HG02610 (cell line): Measurements from ENCODE around the gene ZNF697.
A peak's percentile ranks its signal among the peaks of the same experiment; 100 is the strongest.

Experiments used
- ATAC-seq: cut with Tn5 transposase; IDR thresholded peaks from one replicate; pipeline ENCODE4 v1.9.1; 2021; ENCODE audit warnings: mild to moderate bottlenecking, moderate library complexity; ENCODE audit not compliant: unreplicated experiment

ZNF697 gene

DNA sequence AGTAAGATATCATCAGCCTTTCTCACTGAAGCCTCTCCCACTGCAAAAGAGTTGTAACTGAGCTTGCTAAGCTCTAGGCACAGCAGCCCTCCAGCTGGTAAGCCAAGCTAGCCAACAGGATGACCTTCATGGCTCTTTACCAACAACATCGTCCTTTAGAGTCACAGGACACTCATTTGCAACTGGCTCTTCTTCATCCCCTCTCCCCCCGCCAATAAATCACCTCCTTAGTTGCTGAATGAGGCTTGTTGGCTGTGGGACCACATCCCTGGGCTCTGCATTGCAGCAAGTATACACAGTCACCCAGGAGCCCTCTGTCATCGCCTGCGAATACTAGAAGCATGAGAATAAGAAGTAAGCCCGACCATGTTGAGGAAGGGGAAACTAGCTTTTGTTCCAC lies 16.0 kb upstream of the ZNF697 start:
- ATAC-seq, result no peak

DNA sequence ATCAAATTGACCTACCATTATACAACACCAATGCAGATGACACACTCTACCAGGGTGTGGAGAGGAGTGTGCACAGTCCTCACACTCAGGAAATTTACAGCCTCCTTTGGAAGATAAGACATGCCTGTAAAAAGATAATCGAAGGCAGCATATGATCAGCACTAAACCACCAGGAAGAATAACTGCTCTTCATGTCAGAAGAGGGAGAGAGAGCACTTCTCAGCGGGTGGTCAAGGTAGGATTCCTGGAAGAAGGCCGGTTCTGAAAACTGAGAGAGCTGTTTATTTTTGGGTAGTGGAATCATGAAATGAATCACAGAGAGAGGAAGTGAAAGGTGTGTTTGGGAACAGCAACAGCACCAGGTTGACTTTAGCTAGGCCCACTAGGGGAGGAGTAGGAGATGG lies 14.0 kb upstream of the ZNF697 start:
- ATAC-seq, result peak; percentile 80

DNA sequence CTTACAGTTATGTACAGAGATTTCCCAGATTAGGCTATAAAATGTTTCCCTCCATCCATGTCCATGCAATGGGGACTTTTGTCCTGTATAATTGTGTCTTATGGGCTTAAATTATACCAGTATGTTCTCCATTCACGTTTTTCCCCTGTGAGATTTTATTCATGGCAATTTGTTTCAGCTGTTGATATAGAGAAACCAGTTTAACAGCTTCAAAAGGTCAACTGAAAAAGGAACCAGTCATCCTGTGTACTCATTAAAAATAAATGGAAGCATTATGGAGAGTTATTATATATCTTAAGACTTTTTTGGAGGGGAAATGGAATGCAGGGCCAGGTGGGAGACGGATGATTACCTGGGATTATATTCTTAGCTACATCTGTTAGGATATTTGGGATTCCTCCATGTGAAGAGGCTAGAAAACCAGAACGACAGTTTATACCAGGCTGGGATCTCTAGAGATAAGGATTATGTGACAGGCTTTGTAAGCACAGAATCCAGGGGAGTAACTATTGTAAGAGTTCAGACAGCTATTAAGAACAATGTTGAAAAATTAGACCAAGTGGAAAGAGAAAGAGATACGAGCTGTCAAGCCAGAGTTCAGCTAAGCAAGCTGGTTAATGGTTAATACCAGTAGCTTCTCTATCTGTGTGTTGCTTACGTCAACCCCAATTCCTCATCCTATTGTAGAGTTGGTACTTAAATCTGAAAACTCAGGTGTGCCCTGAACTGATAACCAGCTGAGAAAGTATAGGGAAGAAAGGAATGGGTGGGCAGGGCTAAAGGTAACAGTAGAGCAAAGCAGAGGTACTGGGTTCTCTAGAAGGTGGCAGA lies 12.4 kb upstream of the ZNF697 start:
- ATAC-seq, result no peak

DNA sequence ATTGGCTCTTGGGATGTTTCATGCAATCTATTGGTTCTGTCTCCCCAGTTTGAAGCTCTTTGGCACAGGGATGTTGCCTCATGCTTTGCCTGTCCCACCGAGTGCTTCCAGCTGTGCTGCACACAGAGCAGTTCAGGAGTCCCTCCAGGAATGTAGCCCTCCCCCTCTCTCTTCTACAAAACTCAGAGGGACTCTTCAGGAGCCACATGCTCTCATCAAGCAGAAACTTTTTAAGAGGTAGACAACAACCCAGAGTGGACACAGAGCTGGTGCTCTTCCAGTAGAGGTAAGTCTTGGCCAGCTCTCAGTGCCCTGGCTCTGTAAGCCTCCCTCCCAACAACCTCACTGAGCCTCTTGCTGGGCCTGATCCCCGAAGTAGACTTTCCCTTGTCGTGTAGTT lies 11.6 kb upstream of the ZNF697 start:
- ATAC-seq, result no peak

DNA sequence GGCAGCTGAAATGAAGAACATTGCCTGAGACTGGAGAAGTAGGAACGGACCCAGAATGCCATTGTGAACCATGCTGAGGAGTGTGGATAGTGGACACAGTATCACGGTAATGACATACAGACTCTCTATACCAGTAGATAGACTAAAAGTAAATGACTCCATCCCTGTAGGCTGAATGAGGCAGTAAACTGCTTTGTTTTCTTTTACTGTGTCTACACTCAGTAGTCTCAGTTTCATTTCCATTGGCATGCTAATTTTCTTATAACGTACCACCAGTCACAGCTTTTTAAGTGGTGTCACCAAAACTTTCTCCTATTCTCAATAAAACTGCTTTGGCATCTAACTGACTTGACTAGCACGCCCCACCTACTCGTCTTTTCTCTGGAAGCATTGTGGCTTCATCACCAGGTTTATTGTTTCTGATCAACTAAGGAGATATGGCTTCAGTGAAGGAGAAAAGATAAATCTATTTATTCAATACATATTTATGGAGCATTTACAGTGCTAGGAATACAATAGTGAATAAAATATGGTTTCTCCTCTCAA lies 8.4 kb upstream of the ZNF697 start:
- ATAC-seq, result no peak

DNA sequence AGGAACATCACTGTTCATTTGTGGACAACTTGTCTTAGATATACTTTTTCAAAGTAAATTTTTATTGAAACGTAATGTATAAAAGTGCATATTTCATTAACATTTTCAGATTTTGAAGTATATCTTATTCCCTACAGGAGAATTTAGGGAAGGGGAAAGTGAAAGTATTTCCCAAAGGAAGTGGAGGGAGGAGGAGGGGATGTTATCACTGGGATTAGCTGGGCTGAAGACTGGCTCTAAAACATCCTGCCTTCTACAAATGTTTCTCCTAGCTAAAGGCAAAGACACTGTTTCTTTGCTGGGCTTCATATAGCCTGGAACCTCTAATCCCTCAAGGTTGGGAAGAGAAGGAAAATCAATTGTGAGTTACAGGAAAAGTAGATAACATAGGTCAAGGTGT lies 7.1 kb upstream of the ZNF697 start:
- ATAC-seq, result no peak

DNA sequence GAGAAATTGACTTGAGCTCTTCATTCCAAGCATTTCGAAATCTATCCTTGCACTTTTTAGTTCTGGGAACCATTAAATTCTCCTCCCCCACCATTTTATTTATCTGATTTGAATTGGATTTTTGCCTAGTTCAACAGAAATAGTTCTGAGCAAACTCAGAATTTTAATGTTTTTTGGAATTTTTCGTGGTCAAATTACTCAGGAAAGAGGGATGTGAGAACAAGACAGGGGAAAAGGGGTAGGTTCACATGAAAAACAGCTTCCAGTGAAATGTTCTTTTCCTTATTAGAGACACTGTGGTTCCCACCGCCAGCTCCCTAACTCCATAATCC lies 5.7 kb upstream of the ZNF697 start:
- no peak for ATAC-seq

DNA sequence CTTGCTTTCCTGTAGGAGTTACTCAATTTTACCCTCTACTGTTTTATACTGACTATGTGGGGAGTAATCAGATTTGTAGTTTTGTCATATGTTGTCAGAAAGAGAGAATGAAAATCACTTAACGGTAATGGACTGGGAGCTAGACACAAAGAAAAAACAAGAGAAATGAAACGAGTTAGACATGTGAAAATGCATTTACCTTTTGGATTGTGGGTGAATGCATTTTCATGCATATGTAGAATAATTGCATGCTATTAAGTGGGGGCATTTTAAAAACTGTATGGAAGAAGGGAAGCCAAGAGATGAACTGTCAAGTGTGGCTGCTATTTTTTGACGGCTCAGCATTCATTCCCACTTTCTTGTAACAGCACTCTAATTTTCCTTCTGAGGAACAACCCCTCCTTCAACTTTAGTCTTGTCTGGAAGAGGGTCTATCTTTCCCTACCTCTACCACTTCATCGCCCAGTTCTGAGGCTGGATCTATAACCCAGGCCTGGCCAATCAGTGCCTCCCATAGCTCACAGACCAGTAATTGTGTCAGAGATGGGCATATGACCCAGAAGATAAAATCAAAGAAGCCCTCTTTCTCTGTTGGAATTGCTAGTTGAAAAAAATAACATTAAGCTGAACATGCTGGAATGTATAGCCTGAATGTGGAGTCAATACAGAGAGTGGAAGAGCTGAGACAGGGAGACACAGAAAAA lies 5.2 kb upstream of the ZNF697 start:
- no peak for ATAC-seq

DNA sequence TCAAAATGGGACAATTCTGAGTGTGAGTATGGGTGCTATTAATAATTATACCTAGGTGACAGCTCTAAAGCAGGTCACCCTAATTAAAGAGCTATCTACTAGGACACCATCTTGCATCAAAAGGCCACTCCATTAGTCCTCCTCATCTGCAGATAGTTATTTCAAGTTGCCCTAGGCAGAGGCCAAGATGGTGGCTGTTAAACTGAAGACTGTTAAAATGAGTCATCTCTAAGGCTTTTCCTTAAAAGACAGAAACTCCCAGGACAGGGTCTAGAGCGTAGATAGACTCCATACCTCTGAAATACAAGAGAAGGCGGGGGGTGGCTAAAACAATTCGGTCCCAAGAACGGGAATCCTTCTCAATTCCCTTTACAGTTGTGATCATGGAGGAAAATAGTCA lies 4.5 kb upstream of the ZNF697 start:
- ATAC-seq, result no peak

DNA sequence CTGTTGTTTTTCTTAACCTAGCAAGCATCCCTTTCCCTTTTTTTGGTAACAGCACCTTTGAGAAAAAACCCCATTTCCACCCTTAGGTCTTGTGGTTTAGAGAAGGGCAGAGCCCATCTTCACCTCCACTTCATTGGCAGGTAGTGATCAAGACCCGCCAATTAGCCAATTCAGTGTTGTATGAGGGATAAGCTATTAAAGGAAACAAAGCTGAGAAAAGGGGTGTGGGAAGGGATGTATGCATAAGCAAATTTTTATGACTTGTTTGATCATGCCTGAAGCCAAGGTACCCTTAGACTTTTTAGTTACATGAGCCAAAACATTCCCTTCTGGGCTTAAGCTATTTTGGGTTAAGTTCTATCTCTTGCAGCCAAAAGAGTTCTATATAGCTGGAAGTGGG lies 3.6 kb upstream of the ZNF697 start:
- no peak for ATAC-seq

DNA sequence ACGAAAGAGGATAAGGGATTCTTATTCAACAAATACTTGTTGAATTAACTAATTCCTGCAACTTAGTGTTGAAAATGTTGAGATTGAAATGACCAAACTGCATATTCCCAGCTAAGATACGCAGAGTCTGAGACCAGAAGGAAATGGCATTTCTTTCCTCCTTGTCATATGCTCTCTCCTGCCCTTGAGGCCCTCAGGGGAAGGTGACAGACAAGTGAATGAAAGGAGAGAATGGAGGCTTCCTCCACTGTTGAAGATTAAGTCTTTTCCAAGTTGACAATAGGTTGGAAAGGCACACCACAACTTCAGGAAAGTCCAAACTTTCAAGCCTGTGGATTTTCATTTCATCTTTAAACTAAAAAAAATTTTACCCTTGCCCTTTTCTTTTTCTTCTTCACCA lies 3.1 kb upstream of the ZNF697 start:
- ATAC-seq, result no peak

DNA sequence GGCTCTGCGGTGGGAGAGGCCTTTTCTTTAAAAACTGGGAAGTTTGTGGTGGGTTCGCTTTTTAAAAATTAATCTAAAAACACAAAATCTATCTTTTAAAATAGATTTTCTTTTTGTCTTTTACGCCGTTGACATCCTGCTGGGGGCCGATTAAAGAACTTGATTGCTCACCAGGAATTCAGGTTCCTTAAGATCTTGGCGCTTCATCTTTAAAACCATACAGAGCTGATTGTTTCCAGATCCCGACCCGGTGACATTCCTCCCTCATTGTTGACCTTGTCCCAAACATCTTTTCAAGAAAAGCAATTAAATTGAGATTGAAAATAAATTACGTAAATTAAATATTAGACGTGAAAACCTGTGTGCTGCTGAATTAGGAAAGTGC lies 546 bp upstream of the ZNF697 start:
- ATAC-seq, result no peak

DNA sequence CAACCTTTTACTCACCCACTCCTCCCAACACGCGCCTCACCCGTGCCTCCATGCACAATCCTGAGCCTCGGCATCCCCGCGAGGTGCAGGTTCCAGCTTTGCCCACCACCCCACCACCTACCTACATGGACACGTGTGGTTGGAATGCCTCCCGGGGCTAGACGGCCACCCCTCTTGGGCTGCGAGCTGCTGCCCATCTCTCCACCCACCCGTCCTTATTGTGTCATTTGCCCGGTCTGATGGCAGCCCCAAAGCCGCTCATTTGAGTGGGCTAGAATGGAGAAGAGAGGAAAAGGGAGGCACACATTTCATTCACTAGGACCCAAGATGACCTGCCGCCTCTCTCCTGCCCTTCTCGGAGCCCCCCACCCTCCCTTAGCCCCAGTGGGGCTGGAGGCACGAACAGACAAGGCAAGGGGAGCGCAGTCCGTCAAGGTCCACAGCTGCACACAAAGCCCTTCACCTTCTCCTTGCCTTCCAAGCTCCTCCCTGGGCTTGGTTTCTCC lies 785 bp downstream of the ZNF697 start:
- no peak for ATAC-seq

DNA sequence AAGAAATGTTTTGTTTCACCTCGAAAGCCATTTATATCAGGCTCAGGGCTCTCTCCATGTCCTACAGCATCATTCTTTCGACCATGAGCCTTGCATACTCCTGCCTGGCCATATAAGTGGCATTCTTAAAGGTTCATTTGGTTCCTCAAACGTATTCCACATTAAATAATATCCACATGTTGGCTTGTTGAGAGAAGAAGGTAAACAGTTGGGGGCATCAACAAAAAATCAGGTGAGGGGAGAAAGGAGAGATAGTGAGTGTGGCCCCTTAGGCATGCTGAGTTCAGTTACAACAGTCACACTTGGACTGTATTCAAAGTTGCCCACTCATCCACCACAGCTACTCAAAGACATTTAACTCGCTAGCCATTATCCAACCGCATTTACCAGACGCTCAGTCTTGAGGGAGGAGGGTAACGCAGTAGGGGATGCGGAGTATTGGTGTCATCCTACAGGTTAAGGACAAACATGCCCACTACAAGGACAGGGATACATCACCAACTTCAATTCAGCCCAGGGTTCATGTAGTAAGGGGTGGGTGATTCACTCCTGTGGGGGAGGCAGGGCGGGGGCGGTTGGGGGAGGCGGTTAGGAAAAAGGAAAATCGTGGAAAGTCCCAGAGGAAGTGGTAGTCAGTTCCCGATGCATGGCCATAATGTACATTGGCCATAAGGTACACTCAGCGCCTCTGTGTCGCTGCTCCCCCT lies 1.4 kb downstream of the ZNF697 start:
- ATAC-seq, result no peak

DNA sequence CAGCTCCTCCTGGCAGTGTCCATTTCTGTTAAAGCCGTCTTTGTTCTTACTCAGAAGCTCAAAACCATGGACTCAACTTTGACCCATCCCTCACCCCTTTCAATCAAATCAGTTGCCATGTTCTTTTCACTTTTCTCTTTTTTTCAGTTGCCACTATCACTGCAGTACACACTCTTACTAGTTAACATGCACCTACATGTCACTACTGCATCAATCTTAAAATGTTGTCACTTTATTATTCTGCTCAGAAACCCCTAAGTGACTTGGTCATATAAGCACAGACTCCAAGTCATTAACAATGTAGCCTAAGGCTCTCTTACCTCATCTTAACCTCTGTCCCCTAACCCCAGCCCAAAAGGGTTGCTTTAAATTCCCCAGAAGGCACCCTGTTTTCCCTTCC lies 9.0 kb downstream of the ZNF697 start:
- ATAC-seq, result no peak

DNA sequence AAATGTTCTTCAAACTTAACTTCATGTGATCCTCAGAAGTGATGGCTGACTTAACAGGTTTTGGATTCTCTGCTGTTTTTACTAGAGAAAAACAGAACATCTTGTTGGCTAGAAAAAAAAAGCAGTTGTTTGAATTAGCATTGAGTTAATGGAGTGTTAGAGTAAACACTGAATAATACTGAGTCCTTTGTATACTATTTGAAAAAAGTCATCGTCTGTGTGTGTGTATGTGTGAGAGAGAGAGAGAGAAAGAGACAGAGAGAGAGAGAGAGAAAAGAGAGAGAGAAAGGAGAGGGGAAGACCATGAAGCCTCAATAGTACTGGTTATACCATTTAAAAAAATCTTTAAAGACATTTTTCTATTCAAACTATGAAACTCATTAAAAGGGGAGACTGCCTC lies 10.4 kb downstream of the ZNF697 start:
- ATAC-seq, result no peak

DNA sequence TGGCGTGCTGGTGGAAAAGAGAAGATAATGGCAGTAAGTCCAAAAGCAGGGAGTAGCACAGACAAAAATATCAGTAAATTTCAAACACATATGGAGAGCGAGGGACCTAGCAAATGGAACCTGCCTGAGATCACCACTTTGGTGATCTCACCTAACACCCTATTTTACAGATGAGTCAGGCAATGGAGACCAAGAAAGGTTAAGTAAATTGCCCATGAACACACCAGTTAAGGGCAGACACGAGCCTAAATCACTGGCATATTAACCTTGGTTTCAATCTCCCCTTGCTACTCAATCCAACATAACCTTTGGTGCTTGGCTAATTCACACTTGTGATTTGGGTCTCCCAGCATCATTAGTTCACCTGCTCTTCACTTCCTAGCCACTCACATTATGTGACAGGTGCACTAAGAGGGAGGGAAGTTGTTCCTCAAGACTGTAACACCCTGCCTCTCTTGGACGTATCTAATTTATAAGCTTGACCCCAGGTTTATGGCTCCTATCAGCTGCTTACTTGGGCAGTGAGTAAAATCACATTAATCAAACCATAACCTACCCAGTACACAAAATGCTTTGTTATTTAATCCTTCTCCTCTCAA lies 11.5 kb downstream of the ZNF697 start:
- ATAC-seq, result no peak

DNA sequence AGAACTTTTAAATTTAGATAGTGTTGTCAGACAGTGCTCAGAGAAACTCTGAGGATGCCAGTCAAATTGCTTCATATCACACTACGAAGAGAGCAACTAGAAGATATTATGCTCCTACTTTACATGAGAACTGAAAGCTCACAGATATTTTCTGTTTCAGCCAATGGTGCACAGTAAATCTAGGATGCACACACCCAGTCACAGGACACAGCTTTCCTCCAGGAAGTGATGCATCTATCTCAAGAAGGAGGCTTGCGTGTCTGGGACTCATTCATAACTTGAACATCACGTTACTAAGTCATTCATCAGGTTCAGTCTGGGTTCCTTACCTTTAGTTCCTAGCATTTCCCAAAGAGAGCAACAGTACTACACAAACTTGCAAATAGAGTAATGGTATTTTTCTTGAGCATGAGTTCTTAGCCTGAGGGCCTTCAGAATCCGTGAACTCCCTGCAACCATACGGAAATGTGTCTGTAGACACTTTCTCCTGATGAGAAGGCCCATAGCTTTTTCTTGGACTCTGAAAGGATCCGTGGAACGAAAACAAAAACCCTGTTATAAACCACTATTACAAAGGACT lies 12.2 kb downstream of the ZNF697 start:
- peak; percentile 71 for ATAC-seq

DNA sequence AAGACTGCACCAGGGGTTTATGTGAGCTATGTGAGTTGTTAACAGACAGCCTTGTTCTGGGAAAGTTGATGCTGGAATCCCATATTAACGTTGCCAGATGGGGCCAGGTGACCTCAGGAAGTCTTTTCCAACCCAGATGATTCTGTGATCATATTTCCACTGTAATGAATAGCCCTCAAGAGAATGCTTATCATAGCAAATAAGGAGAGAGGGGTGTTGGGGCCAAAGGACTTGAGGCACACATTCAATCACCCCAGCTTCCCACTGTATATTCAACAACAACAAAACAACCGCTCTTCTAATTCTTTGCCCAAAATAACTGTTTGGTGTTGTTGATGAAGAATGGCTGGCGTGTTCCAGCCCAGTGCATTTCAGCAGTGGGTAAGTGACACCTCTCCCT lies 14.1 kb downstream of the ZNF697 start:
- ATAC-seq, result no peak

DNA sequence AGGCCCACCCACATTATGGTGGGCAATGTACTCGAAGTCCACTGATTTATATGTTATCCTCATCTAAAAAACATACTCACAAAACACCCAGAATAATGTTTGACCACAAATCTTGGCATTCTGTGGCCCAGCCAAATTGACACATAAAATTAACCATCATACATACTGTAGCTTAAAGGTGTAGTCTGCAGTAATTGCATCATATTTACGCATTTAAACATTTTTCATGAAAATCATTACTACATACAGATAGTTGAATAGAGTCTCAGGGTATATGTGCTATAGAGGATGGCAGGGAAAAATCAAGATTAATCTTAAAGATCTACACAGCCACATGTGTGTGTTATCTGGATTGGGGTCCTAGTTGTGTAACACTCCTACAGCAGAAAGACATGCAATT lies 14.5 kb downstream of the ZNF697 start:
- no peak for ATAC-seq

DNA sequence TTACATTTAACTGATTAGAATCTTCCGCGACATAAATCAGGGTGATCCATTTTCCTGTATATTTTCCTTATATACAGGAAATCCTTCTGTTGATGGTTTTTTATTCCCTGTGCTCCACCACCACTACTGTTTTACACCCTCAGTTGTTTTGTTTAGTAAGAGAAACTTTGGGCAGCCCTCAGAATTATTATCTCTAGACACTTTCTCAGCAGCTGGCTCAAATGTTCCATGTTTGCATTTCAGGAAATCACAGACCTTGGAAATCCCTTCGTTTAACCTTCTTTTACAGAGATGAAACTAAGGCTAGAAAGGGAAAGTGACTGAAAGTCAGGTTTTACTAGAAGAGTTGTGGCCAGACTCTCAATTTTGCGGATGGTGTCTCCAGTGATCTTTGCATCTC lies 15.2 kb downstream of the ZNF697 start:
- no peak for ATAC-seq
